Keratinocyte (primary cell): Measurements from ENCODE around the gene GTF2H3.

Experiments used
- CTCF ChIP-seq, 3 experiments: IDR thresholded peaks in 1 of 3; conservative IDR thresholded peaks in 1 of 3; optimal IDR thresholded peaks in 1 of 3; 2 replicates in 2 of 3; 3 replicates in 1 of 3; pipeline versions ENCODE3 to v1.5.1; 2011; ENCODE audit warnings: low read length in 3 of 3, mild to moderate bottlenecking in 3 of 3, moderate library complexity in 2 of 3, control low read depth in 1 of 3, inconsistent platforms in 1 of 3; ENCODE audit not compliant: insufficient read depth in 2 of 3; ENCODE audit errors: extremely low read depth in 1 of 3
- EZH2 ChIP-seq: IDR thresholded peaks from one replicate; pipeline ENCODE4 v1.6.1; 2012; ENCODE audit warnings: inconsistent platforms, mild to moderate bottlenecking, low read length, moderate library complexity

- TF ChIP-seq CTCF (optimal IDR thresholded peaks at IDR 0.05 in 1 of 3, IDR thresholded peaks at IDR 0.05 in 1 of 3, conservative IDR thresholded peaks at IDR 0.05 in 1 of 3; ENCODE audit: extremely low read depth in 1 of 3, insufficient read depth in 2 of 3, low read length in 3 of 3) (no peak), EZH2 (no peak)
Measured at GRCh38 chr12:123667771-123668170, 34.1 kb downstream of the GTF2H3 start.
